NK-92 (cell line): Measurements from ENCODE around the gene POLD2.
"Not testable (repeated sequence)": the region's sequence is repeated elsewhere in the genome, so short reads cannot be mapped to it uniquely, and the experiment has no call there.

ENCODE experiments used
- DNase-seq: peaks from one replicate; lab custom pipeline; 2025; ENCODE audit not compliant: unreplicated experiment; lab: John Stamatoyannopoulos, UW

Gene POLD2

DNA sequence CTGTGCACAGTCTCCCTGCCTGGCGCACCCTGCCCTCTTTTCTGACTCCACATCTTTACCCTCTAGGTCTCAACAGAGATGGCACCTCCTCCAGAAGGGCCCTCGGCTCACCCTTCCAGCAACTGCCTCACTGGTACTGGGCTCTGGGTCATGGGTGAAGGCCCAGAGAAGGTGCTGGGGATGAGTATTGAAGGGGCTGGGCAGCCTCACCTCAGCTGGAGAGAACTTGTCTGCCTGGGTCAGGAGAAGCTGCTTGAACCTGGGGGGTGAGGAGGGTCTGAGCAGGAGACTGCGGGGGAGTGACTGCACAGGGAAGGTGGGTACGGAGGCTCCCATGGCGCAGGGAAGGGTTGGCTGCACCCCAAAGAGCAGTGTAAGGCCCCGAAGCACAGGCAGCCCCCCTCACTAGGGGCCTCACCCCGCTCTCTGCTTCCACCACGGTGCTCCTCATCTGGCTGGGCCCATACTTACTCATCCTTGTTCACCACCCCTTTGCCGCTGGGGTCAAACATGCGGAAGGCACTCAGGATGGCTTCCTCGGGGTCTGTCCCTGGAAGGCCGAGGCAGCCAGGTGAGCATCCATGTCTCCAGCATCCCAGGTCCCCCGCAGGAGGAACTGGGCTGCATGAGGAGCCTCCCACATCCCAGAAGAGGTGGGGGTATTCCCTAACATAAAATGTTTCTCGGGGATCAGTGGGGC, 16.1 kb upstream of the POLD2 start:
- DNase-seq = no peak

DNA sequence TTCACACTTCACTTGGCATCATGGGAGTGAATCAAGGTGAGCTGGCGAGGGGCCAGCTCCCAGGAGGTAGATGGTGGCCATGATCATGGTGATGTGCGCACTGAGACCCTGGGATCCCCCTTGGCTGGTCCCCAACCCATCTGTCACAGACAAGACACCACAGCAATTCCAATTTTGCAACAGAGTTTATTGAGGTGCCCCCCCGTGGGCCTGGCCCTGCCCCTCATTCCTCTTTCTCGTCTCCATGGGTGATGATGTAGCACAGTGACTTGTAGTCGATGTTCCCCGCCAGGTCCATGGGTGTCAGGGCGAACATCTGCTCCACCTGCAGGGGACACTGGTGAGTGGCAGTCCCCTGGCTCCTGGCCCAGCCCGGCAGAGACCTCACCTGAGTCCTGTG, 15.3 kb upstream of the POLD2 start:
- no peak for DNase-seq

DNA sequence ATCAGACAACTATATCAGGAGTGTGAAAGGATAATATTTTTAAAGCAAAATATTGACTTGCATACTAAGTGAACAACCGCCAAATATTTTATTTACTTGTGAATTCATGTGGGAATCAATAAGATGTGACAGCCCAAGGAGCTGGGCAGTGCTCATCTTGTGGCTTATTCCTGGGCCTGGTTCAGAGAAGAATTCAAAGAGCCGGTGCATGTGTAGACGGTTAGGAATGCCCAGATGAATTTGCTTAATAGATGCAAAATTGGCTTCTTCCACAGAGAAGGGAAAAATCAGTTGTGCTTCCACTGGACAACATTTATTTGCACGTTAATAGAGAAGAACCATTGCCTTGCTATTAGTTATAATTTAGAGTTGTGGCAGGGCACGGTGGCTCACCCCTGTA, 13.4 kb upstream of the POLD2 start:
- DNase-seq = no peak

DNA sequence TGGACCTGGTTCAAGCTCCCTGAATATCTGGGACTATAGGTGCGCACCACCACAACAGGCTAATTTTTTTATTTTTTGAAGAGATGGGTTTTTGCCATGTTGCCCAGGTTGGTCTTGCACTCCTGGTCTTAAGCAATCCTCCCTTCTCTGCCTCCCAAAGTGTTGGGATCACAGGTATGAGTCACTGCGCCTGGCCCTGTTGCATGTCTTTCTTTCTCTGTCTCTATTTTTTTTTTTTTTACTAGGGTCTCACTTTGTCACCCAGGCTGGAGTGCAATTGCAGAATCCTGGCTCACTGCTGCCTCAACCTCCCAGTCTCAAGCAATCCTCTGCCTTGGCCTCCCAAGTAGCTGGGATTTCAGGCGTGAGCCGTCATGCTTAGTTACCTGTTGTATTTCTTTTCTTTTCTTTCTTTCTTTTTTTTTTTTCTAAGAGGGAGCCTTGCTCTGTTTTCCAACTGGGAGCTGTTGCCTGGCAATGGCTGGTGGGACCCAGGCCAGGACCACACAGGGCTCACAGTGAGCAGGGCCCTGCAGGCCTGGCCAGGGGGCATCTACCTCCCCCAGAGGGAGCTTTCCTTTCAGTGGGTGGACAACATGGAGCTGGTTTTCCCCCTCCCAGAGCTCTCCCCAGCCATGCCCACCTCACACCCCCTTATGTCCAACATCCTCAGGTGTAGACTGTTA, 11.7 kb upstream of the POLD2 start:
- no peak for DNase-seq

- DNase-seq = no peak
Observed at GRCh38 chr7:44133295-44133694, 9.9 kb upstream of the POLD2 start.

- DNase-seq = no peak
Observed at GRCh38 chr7:44132039-44132438, 8.7 kb upstream of the POLD2 start.

GRCh38 chr7:44131173-44132029, 8.1 kb upstream of the POLD2 start:
- DNase-seq = no peak

GRCh38 chr7:44128721-44129582, 5.6 kb upstream of the POLD2 start:
- DNase-seq = no peak

DNA sequence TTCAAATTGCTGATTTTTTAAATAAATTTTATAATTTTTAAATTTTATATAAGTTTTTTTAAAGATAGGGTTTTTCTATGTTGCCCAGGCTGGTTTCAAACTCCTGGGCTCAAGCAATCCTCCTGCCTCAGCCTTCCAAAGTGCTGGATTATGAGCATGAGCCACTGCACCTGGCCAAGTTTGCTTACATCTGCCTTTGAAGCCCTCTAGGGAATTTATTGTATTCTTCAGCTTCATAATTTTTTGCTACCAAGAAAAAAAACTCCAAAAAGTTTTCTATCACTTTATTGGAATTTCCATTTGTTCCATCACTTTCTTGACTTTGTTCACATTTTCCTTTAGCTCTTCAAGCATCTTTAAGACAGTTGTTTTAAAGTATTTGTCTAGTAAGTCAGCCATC, 3.8 kb upstream of the POLD2 start:
- no peak for DNase-seq

DNA sequence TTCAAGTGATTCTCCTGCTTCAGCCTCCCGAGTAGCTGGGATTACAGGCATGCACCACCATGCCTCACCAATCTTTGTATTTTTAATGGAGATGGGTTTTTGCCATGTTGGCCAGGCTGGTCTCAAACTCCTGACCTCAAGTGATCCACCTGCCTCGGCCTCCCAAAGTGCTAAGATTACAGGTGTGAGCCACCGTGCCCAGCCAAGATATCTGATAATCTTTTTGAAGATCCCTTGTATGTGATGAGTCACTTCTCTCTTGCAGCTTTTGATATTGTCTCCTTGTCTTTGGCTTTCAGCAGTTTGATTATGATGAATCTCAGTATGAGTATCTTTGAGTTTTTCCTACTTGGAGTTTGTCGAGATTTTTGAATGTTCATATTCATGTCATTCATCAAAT, 3.2 kb upstream of the POLD2 start:
- not testable (repeated sequence) for DNase-seq

DNA sequence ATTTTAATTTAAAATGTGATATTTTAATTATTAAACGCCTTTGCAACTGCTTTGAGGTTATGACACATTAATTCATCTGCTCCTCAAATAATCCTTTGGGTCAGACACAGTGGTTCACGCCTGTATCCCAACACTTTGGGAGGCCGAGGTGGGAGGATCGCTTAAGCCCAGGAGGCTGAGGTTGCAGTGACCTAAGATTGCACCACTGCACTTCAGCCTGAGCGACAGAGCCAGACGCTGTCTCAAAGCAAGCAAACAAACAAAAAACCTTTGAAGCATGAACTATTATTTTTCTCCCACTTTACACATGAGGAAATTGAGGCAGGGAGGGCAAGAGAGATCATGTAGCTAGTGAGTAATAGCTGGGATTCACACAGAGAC, 1.5 kb upstream of the POLD2 start:
- no peak for DNase-seq

DNA sequence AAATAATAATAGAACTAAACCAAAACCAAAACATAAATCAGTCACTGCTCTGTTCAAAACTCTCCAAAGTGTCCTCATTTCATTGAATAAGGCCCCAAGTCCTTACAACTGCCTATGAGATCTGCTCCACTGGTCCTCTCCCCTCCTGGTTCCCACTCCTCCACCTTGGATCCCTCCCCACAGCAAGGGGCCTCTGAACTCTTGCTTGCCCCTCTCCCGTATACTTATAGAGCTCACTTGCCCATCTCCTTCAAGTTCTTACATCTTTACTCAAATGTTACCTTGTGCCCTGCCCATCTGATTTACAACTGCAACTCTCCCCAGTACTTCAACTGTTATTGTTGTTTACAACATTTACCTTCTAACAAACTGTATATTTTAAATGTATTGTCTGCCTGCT, 819 bp downstream of the POLD2 start:
- DNase-seq = no peak

DNA sequence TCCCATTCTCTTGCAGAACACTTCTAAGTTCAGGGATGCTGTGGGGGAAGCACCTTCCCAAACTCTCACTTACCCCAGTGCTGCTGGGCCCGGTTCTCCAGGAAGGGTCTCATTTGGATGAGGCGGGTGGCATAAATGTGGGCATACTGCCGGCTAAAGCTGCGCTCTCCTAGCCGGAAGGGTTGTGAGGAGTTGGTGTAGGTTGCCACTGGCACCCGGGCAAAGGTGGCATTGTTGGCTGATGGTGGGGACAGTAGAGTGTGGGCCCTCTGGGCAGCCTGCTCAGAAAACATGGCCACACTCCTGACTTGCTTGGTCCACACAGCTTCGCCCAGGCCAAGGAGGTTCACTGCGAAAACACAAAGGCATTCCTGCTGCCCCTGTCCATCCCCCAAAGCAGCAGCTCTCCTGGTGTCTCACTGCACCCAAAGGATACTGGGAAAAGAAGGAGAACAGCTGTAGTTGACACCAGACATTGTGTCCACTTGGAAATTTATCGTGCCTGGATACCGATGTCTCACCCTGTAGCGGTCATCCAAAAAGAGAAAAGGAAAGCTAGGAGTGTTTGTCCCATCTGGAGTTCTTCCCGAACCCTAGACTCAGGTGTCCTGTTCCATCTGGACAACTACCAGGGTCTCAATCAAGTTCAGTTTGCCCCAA, 1.5 kb downstream of the POLD2 start:
- no peak for DNase-seq

GRCh38 chr7:44120395-44120794, 3.0 kb downstream of the POLD2 start:
- no peak for DNase-seq

- no peak for DNase-seq
Observed at GRCh38 chr7:44119829-44120380, 3.4 kb downstream of the POLD2 start.

GRCh38 chr7:44117801-44118429, 5.4 kb downstream of the POLD2 start:
- DNase-seq = no peak

DNA sequence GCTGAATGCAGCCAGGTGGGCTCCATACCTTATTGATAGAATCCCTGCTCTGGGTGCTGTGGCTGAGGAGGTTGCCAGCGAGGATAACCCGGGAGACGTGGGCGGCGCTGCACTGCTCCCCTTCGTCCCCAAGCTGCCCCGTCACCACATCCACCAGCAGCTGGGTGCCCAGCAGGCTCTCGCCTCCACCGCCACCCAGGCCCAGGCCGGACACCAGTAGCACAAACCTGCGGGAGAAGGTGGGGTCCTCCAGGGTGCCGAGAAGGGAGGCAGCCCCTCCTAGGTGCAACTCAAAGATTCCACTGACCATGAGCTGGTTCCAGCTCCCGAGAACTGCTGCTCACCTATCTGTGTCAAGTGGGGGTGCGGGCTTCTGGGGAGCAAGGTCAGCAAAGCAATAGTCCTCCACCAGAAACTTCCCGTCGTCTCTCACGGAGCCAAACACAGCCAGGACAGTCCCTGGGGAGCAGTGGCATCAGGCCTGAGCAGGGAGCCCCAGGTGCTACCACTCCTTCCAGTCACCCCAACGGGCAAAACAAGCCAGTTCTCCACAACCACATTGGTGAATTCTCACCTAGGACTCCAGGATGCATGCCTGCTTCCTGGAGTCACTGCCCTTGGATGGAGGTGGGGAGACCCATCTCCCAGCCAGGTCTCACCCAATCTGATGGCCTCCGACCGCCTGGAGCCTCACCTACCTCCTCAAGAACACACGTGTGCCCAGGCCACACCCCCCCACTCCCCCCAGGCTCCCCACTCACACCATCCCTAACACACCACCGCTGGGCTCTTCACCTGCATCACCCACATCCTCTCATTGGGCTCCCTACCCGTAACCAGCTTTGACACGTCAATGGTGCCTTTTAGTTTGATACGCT, 6.3 kb downstream of the POLD2 start:
- no peak for DNase-seq

DNA sequence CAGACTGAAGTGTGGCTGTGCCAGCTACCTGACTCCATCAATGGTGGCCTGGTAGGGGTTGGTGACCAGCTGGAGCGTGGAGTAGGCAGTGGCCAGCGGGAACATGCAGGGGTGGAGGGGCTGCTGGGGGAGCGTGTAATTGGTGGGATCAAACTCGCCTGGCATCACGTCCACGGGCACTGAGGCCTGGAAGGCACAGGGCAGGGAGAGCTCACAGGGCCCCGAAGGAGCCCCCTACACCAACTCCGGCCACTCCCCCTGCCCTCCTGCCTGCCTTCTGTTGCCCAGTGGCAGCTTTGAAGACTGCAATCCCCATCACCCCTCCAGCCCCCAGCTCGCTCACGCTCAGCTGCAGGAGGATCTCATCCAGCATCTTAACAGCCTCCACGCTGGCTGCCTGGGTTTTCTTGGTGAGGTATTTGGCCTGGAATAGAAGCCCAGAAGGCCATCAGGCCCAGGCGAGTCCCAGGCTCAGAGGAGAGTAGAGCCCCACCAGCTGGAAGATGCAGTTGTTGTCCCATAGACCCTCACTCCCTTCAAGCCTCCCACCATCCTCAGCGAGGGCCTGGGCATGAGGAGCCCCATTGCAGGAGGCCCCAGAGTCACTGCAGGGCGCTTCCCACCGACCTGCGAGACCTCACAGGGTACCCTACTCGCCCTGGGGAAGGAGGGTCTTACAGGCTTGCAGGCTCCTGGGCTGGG, 7.1 kb downstream of the POLD2 start:
- no peak for DNase-seq
